ENCODE measurements around the gene GPR34.

GRCh38 chrX:41733939-41734338, 45.2 kb downstream of the GPR34 start:
- TF ChIP-seq POLR2A (IDR thresholded peaks at IDR 0.05; ENCODE audit: low read length): no peak
- TF ChIP-seq GATA1 (IDR thresholded peaks at IDR 0.05; ENCODE audit: low read depth, low read length): no peak

Data from erythroblast (primary cell).